HG02571 (cell line): ENCODE results near the gene IL36B.

Source experiments
- ATAC-seq: cut with Tn5 transposase; IDR thresholded peaks from one replicate; pipeline ENCODE4 v1.9.1; 2021; ENCODE audit warnings: mild to moderate bottlenecking, moderate library complexity; ENCODE audit not compliant: unreplicated experiment

The IL36B gene

DNA sequence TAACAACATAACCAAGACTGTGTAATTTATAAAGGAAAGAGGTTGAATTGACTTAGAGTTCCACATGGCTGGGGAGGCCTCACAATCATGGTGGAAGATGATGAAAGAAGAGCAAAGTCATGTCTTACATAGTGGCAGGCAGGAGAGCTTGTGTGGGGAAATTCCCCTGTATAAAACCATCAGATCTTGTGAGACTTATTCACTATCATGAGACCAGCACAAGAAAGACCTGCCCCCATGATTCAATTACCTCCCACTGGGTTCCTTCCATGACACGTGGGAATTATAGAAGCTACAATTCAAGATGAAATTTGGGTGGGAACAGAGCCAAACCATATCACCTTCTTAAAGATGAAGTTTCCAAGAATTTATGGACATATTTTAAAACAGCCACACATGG lies 3.9 kb upstream of the IL36B start:
- ATAC-seq: no peak

DNA sequence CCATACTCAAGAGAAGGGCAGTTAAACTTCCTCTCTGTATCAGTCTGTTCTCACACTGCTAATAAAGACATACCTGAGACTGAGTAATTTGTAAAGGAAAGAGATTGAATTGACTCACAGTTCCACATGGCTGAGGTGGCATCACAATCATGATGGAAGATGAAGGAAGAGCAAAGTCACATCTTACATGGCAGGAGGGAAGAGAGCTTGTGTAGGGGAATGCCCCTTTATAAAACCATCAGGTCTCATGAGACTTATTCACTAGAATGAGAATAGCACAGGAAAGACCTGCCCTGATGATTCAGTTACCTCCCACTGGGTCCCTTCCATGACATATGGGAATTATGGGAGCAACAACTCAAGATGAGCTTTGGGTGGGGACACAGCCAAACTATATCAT lies 1.4 kb upstream of the IL36B start:
- ATAC-seq: no peak

DNA sequence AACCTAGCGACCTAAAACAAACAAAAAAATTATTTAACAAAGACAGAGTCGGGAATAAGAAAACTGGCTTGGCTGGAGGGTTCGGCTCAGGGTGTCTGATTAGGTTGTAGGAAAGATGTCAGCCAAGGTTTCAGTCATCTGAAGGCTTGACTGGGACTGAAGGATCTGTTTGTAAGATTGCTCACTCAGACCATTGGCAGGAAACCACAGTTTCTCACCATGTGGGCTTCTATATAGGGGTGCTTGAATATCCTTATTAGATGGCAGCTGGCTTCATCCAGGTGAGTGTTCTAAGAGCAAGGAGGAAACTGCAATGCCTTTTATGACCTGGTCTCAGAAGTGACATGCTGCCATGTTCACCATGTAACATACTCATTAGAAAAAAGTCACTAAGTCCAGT lies 999 bp upstream of the IL36B start:
- ATAC-seq: no peak

DNA sequence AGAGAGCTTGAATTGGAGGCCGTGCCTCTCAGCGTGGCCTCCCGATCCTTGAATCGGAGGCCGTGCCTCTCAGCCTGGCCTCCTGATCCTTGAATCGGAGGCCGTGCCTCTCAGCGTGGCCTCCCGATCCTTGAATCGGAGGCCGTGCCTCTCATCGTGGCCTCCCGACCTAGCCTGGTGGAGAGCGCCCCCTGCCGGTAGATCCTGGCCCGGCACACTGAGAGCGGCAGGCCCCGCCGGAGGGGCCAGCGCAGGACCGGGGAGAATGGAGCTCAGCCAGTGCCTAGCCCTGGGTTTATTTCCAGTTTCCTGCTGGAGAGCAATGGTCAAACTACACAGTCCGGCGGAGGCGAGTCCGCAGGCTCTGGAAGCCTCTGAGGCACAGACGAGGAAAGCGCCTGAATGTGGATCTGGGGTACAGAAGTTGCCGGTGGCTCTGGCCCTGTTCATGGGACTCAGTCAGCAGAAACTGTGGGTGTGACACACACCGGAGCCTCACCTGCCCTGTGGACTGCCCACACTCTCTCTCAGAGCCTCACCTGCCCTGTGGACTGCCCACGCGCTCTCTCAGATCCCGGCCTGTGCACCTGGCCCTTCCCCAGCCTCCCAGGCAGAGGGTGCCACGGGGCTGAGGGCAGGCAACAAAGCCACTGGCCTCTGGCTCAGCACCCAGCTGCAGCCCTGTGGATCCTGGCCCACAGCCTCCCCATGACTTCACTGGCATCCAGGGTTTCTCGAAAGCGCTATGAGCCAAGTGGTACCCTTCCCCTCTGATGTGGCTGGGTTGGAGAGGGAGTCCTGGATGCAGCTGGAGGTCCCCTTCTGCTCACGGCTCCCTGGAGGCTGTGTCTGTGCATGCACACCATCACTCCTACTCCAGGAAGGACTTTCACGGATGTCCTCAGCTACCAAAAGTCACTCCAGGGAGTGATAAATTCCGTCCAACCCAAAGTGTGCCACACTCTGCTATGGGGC lies 1.5 kb downstream of the IL36B start:
- no peak for ATAC-seq

DNA sequence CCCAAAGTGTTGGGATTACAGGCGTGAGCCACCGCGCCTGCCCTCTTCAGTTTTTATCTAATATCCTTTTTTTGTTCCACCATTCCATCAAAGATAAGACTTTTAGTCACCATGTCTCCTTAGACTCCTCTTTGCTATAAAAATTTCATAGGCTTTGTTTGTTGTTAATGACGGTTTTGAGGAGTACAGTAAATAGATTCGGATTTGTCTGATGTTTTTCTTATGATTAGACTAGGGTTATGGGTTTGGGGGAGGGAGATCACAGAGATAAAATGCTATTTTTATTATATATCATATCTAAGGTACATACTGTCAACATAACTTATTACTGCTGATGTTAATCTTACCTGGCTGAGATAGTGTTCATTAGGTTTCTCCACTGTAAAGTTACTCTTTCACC lies 6.2 kb downstream of the IL36B start:
- no peak for ATAC-seq

DNA sequence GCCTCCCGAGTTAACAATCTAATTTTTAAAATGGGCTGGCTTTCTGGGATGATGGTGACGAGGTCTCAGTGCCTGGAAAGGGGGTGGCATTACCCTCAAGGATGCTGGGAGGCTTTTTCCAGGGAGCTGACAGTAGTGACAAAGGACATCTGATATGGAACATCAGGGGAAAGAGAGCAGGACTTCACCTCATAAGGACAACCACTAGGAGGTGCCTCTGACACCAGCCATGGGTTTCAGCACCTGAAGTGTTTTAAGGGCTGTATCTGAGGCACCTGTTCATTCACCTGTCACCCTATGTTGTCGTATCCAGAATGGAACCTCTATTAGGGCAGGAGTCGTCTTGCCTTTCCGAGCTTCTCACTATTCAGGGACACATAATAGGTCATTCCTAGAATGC lies 10.8 kb downstream of the IL36B start:
- no peak for ATAC-seq

DNA sequence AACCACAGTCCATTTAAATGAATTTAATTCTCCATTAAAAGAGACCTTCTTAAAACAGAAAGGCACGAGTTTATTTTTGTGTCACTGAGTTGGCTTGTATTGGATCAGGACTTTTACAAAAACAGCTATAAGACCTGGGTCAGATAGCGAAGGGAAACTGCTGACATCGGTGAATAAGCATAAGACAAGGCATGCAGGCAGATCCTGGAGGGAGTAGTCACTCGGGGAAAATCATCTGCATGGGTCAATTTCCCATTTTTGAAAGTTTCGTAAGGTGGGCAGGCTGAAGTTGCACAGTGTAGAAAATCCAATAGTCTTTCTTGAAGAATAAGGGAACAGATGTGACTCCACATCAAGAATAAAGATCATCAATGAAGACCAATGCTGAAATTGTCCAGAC lies 12.9 kb downstream of the IL36B start:
- ATAC-seq: no peak

DNA sequence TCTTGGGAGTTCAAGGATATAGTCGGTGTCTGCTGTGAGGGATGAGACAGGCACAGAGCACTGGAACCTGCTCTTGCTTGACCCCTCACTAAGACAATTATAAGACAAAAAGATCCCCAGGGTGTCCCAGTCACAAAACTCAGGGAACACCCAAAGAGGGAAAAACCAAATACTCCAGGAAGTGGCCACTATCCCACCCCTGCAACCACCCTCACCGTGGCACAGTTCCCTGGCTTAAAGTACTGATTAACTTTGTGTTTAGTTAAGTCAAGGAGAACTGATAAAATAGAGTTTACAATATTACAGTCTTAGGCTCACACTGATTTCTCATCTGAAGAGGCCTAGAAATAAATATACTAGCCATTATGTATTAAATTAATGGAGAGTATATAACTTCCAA lies 13.5 kb downstream of the IL36B start:
- ATAC-seq: no peak

DNA sequence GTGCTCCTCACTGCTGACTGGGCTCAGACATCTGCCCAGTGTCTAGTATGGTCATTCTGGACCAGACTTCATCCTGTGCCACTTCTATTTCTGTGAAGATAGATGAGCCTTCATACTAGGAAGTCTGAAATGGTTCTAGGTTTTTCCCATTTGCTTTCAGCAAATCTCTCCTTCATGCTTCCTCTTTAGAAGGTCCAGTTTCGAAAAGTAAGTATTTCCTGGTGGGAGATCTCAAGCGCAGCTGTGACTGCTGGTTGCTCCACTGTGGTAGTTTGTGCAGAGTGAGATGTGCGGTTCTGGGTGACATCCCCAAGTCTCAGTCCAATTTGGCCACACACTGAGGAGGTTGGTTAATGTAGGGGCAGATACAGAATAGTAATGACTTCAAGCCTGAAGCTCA lies 14.4 kb downstream of the IL36B start:
- no peak for ATAC-seq

DNA sequence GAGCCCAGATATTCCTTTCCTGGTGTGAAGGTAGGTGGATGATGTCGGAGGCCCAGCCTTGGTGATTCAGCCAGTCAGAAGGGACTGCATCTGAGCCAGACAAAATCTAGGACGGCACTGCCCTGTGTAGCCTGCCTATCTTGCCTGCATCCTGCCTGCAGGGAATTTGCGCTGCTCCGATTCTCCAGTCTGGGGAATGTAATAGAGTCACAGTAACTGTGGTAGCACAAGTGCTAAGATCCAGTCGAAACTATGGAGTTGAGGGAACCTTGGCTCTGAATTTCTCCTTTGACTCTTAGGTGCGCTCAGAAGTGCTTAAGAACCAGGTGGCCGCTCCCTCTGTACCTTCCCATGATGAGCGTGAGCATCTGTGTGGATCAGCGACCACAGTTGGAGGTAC lies 15.9 kb downstream of the IL36B start:
- ATAC-seq: no peak

DNA sequence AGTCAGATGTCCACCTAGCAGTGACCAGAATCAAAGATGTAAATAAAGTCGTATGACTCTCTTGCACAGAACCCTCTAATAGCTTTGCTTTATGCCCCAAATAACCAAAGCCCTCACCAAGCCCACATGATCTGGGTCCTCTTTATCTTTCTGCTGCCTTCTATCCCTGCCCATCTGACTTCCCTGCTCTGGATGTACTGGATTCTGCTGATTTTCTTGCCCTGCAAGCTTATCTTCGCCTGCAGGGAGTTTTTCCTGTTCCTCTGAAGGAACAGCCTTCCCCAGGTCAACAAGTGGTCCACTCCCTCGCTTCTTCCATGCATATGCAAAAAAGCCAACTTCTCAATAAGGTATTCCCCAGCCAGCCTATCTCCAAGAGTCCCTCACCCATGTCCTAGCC lies 18.7 kb downstream of the IL36B start:
- no peak for ATAC-seq

DNA sequence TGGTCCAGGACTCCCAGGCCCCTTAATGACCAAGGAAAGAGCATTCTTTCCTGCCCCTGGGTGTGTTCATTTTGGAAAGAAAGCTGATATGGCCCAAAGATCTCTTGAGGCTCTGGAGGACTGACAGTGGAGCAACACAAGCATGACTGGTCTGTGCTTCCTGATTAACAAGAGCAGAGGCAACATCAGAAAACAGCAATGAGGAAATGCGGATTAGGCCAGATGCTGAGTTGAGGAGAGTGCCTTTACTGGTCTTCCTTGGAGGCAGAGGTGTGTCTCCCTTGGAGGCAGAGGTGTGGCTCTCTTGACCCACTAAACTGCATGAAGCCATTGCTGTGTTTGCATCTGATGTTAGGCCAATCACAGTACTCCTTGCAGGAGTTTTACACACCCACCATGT lies 19.9 kb downstream of the IL36B start:
- no peak for ATAC-seq

DNA sequence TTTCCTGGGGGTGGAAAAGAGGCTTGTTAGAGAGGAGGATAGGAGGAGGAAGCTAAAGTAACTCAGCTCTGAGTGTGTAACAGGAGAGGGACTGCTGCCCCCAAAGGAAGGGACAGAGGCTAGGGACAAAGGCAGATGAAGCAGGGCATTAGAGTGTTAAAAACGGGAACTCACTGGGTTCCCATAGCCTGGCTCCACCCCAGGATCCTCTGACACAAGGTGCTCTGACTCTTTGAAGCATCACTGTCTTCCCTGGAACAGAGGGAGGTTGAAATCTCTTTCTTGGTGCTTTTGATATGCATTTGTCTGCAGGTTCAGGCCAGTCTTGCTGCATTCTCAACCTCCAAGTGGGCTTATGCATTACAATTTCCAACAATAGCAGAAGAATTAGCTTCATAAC lies 24.6 kb downstream of the IL36B start:
- ATAC-seq: no peak

DNA sequence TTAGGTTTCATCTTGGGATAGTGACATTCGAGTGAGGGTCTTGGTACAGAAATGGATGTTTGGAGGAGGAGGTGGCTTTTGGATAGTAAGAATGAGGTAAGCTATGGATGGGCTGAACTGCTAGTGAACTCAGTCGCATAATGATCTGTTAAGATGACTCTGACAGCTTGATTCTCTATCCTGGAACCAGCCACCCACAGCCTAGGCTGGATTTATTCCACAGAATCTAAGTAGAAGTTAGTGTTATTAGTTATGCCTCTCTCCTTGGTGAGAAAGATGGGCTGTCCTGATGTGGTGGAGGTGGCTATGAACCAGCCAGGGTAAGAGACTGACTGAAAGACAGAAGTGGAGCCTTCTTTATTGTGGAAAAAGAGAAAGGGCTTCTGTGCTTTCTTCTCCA lies 25.0 kb downstream of the IL36B start:
- no peak for ATAC-seq

DNA sequence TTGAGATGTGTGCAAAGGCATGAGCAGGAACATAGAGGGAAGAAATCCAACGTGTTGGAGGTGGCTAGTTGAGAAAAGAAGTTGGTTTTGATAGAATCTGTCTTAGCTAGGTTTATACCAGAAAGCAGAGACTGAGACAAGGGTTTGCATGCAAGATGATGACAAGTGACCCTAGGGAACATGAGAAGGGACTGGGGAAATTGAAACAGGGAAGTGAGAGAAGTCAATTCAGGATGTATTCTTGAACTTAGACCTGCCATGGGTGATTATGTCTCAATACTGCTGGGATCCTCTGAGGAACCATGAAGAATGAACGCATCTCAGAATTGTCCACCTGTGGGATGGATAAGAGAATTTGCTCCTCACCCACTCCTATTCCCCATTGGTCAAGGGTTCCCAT lies 26.9 kb downstream of the IL36B start:
- ATAC-seq: no peak

DNA sequence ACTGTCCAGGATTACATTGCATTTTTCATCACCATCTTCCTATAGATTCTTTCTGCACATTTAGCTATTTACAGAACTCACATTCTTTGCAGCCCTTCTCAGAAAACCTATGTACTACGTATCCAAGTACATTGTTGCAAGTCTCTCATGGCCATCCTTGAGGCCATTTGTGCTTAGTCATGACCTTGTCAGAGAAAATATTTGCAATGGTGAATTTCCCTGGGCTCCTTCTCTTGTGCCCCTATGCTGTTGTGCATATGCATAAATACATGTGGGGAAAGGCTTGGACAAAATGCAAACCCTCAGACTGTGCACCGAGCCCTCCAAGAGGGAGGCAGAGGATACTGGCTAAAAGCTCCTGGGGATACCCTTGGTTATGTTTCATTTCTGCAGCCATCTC lies 27.9 kb downstream of the IL36B start:
- no peak for ATAC-seq

DNA sequence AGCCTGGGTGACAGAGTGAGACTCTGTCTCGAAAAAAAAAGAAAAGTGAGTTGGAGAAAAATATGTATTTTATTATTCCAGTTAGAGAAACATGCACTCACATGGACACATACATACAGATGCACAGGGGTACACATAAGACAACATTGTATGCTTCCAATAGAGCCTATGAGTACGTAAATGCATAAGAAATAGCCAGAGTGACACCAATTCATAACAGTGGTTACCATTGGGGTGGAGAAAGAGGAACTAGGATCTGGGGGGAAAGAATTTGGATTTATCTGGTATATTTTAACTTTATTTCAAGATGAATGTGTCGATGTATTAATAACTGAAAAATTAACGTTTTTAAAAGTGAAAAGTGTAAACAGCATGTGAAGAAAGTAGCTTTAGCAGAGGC lies 31.4 kb downstream of the IL36B start:
- no peak for ATAC-seq

DNA sequence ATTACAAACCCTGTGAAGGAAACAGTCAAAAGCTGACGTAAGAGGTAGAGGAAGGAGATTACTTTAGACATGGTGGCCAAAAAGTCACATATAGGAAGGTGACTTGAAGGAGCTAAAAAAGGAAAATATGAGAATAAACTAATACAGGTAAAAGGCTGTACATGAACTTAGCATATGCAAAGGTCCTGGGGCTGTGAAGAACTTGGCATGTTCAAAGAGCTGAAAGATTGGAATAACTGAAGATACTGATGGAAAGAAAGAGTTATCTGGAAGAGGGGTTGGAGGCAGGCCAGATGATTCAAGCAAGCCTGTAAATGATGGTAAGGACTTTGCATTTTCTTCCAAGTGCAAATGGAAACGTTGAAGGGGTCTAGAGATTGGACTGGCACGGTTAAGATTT lies 34.2 kb downstream of the IL36B start:
- no peak for ATAC-seq

DNA sequence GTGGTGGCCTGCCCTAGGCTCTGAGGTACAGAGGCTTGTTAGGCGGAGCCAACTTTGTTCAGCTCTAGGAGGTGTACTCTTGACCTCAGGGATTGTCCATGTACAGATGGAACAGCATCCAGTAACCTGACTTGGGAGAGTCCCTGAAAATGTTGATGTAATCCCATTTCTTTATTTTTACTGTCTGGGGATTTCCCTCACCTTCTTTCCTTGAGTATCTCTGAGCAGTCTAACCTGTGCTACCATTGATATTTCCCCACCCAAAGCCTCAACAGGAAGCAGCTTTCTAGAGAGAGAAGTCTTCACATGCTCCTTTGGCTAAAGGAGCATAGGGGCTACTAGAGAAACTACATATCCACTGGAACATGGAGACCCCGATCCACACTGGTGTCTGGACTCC lies 37.0 kb downstream of the IL36B start:
- no peak for ATAC-seq

DNA sequence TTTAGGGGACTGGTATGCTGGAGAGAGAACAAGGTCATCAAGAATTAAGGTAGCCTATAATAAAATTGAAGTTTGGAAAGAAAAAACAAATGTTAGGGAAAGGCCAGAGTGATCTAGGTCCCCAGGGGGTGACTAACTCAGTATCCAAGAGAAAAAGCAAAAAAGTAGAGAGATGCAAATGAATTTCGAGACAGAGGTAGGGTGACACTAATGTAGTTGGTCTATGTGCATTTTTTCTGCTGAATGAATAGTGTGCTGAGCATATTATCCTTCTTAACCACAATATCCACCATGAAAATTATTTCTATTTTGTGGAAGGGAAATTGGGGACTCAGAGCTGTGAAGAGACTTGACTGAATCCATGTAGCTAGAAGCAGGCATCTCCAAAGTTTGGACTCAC lies 37.6 kb downstream of the IL36B start:
- no peak for ATAC-seq

DNA sequence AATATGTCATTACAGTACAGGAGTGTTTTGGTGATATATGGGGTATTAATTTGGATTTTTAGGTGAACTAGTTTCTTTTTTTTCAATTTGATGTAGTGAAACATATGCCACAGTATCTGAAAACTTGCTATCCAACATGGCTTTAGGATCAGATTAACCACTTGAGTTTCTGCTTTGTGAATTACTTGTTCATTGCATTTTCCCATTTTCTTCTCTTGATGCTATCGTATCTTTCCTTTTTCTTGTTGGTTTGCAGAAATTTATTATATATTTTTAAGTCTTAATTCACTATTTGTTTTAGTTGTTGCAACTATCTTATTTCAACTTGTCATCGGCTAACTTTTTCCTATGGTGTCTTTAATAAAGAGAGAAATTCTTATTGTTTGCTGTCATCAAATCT lies 38.6 kb downstream of the IL36B start:
- ATAC-seq: no peak

DNA sequence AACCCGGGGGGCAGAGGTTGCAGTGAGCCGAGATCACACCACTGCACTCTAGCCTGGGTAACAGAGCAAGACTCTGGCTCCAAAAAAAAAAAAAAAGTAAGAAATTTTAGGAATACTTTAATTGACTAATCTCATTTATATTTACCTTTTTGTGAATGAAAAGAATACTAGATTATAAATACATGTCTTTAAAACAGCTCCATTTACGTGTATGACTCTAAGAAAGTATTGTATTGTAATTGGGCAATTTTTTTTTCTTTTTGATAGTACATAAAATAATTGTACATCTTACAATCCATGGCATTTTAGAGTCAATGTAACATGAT lies 39.4 kb downstream of the IL36B start:
- no peak for ATAC-seq
